SU-DHL-6 (cell line): ENCODE results near the gene ADAD2.

Source experiments
- H2AFZ ChIP-seq: fragments of 200-600 bp; sonication (generic); 2 replicates; pipeline ENCODE4 v1.6.1; 2014; ENCODE audit warnings: low read depth, mild to moderate bottlenecking, moderate library complexity, mixed read lengths, antibody characterized with exemption, low read length; ENCODE audit not compliant: severe bottlenecking
- H3F3A ChIP-seq: fragments of 200-600 bp; shearing (Covaris generic); 2 replicates; pipeline ENCODE4 v1.6.0; 2016; ENCODE audit warnings: antibody characterized with exemption, mild to moderate bottlenecking; ENCODE audit not compliant: insufficient read depth
- H3K27ac ChIP-seq: fragments of 200-600 bp; sonication (generic); 2 replicates; pipeline ENCODE4 v1.5.1; 2016; ENCODE audit warnings: low read depth, mild to moderate bottlenecking, low read length, moderate library complexity, mixed read lengths
- H3K27me3 ChIP-seq: fragments of 200-600 bp; sonication (generic), shearing (Covaris generic); 2 replicates; pipeline ENCODE4 v1.6.0; 2014; ENCODE audit warnings: mild to moderate bottlenecking, low read length
- H3K36me3 ChIP-seq: fragments of 200-600 bp; sonication (generic); 2 replicates; pipeline ENCODE4 v1.6.1; 2014; ENCODE audit warnings: mild to moderate bottlenecking, low read length, mixed read lengths
- H3K4me2 ChIP-seq: fragments of 300-600, 200-600 bp; shearing (Covaris generic), sonication (generic); 2 replicates; pipeline ENCODE4 v1.6.0; 2014; ENCODE audit warnings: low read length, low read depth, mild to moderate bottlenecking; ENCODE audit not compliant: poor library complexity, severe bottlenecking
- H3K4me3 ChIP-seq: fragments of 200-600 bp; sonication (generic); 2 replicates; pipeline ENCODE4 v1.5.1; 2014; ENCODE audit warnings: antibody characterized with exemption, low read length, mild to moderate bottlenecking, mixed read lengths; ENCODE audit not compliant: insufficient read depth, poor library complexity, severe bottlenecking
- H3K79me2 ChIP-seq: fragments of 200-600 bp; sonication (generic); 2 replicates; pipeline ENCODE4 v1.6.1; 2014; ENCODE audit warnings: mild to moderate bottlenecking, low read length, moderate library complexity; ENCODE audit not compliant: insufficient read depth
- H3K9ac ChIP-seq: fragments of 200-600 bp; sonication (generic); 2 replicates; pipeline ENCODE4 v1.7.0; 2014; ENCODE audit warnings: mild to moderate bottlenecking, low read length
- H3K9me2 ChIP-seq: fragments of 200-600 bp; sonication (generic); replicated peaks from 2 replicates; pipeline ENCODE4 v1.6.1; 2014; ENCODE audit warnings: low read length; ENCODE audit not compliant: insufficient read depth
- H3K9me3 ChIP-seq: fragments of 200-600 bp; sonication (generic); 2 replicates; pipeline ENCODE4 v1.6.1; 2014; ENCODE audit warnings: low read length, mixed read lengths; ENCODE audit not compliant: insufficient read depth
- H4K20me1 ChIP-seq: fragments of 200-600 bp; sonication (generic); 2 replicates; pipeline ENCODE4 v1.6.1; 2014; ENCODE audit warnings: low read depth, mild to moderate bottlenecking, antibody characterized with exemption, low read length, moderate library complexity, mixed read lengths
- EZH2phosphoT487 ChIP-seq: fragments of 200-600 bp; sonication (generic), shearing (Covaris generic); conservative IDR thresholded peaks from 2 replicates; pipeline ENCODE4 v1.6.1; 2018; ENCODE audit warnings: mild to moderate bottlenecking, antibody characterized with exemption, low read length, moderate library complexity, mixed read lengths
- TF ChIP-seq, protein P1 (sequence below): fragments of 200-600 bp; sonication (generic); IDR thresholded peaks from one replicate; pipeline ENCODE4 v1.5.1; 2017; ENCODE audit warnings: antibody characterized with exemption, mild to moderate bottlenecking, low read length, moderate library complexity; ENCODE audit not compliant: insufficient read depth, poor library complexity, severe bottlenecking

The ADAD2 gene

DNA sequence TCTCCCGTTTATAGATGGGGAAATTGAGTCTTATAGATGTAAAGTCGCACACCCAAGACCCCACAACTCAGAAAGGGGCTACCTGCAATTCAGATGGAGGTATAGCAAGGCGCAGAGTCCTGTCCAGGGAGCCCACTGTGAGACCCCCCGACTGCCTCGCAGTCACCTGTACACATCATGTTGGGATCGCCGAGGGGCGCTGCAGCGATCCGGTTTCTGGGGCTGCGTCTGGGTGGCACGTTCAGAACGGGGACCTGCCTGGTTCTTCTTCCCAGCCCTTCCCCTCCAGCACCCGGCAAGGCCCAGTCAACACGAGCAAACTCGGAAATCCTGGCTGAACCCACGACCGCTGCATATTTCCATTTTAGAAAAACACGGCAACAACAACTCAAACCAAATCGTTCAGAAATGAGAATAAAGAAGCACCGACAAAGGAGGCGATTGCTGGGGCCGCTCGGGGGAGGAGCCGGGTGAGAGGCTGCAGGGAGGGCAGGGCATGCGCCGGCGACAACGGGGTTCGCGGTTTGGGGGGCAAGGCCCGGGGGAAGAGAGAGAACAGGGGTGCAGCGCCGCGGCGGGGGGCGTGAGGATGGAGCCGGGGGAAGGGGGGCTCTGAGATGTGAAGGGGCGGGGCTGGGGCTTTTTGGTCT lies 46.6 kb upstream of the ADAD2 start:
- Histone ChIP-seq H3K9me3 (no peaks in the 10 kb centered on the region), H3K36me3 (no peaks in the 10 kb centered on the region), H2AFZ (peak overlapping the region; percentile 31), H3K27ac (peak overlapping the region; percentile 47; the same call in 1 of the 2 replicates), H3K4me3 (peak overlapping the region; percentile 69), H3F3A (peaks cover 5% of the 10 kb centered on the region; the same call in 1 of the 2 replicates), H4K20me1 (no peaks in the 10 kb centered on the region), H3K4me2 (peak overlapping the region; percentile 85), H3K9ac (peak overlapping the region; percentile 80), H3K9me2 (no peaks in the 10 kb centered on the region), H3K27me3 (no peaks in the 10 kb centered on the region), H3K79me2 (peaks cover 22% of the 10 kb centered on the region; the same call in 1 of the 2 replicates)
- TF ChIP-seq, protein P1, sequence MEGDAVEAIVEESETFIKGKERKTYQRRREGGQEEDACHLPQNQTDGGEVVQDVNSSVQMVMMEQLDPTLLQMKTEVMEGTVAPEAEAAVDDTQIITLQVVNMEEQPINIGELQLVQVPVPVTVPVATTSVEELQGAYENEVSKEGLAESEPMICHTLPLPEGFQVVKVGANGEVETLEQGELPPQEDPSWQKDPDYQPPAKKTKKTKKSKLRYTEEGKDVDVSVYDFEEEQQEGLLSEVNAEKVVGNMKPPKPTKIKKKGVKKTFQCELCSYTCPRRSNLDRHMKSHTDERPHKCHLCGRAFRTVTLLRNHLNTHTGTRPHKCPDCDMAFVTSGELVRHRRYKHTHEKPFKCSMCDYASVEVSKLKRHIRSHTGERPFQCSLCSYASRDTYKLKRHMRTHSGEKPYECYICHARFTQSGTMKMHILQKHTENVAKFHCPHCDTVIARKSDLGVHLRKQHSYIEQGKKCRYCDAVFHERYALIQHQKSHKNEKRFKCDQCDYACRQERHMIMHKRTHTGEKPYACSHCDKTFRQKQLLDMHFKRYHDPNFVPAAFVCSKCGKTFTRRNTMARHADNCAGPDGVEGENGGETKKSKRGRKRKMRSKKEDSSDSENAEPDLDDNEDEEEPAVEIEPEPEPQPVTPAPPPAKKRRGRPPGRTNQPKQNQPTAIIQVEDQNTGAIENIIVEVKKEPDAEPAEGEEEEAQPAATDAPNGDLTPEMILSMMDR: peak; percentile 33
- no peak for TF ChIP-seq EZH2phosphoT487

- Histone ChIP-seq H3K79me2 (peaks cover 22% of the 10 kb centered on the region; the same call in 1 of the 2 replicates), H3F3A (peaks cover 5% of the 10 kb centered on the region; the same call in 1 of the 2 replicates), H3K27me3 (no peaks in the 10 kb centered on the region), H4K20me1 (no peaks in the 10 kb centered on the region), H3K27ac (peak within 1 kb of the TSS; percentile 47; the same call in 1 of the 2 replicates), H3K4me2 (peak within 1 kb of the TSS; percentile 85), H2AFZ (peak within 1 kb of the TSS; percentile 71), H3K9me3 (no peaks in the 10 kb centered on the region), H3K9ac (peak within 1 kb of the TSS; percentile 80), H3K4me3 (peak within 1 kb of the TSS; percentile 69), H3K36me3 (no peaks in the 10 kb centered on the region), H3K9me2 (no peaks in the 10 kb centered on the region)
- TF ChIP-seq, protein P1: peak; percentile 30
- TF ChIP-seq EZH2phosphoT487: no peak
These were observed 45.9 kb upstream of the ADAD2 start, which contains the start of the genes DNAAF1 and HSDL1 for GRCh38 chr16:84144859-84145639. DNAAF1 (plus strand) TSS chr16:84145308; CDS start chr16:84145441, 133 bp downstream. HSDL1 (minus strand) TSS chr16:84145177; CDS start chr16:84131321, 13,856 bp downstream.

GRCh38 chr16:84150926-84151325 lies 40.0 kb upstream of the ADAD2 start:
- Histone ChIP-seq H4K20me1 (no peaks in the 10 kb centered on the region), H3K36me3 (no peaks in the 10 kb centered on the region), H2AFZ (no peak overlapping the region), H3K9ac (no peak overlapping the region), H3K27ac (no peak overlapping the region), H3K4me2 (no peak overlapping the region), H3K27me3 (no peaks in the 10 kb centered on the region), H3K9me2 (no peaks in the 10 kb centered on the region), H3K79me2 (no peaks in the 10 kb centered on the region), H3K9me3 (no peaks in the 10 kb centered on the region), H3F3A (no peaks in the 10 kb centered on the region), H3K4me3 (no peak overlapping the region)
- no peak for TF ChIP-seq EZH2phosphoT487
- TF ChIP-seq, protein P1: no peak
